ENCODE results near the gene ATRNL1.

The ATRNL1 gene

GRCh38 chr10:115580239-115580638 is 487.1 kb downstream of the ATRNL1 start:
- Histone ChIP-seq H3K9me3 (no peaks in the 10 kb centered on the region), H3K36me3 (no peaks in the 10 kb centered on the region), H3K4me1 (ENCODE audit: control insufficient read depth in 1 of 2, insufficient read depth in 1 of 2, low read depth in 1 of 2, low read length in 1 of 2) (no peaks in the 10 kb centered on the region), H3K4me3 (ENCODE audit: low read depth in 1 of 2, low read length in 1 of 2) (no peak overlapping the region), H3K27ac (no peak overlapping the region), H3K27me3 (no peaks in the 10 kb centered on the region)
- TF ChIP-seq, protein P1, sequence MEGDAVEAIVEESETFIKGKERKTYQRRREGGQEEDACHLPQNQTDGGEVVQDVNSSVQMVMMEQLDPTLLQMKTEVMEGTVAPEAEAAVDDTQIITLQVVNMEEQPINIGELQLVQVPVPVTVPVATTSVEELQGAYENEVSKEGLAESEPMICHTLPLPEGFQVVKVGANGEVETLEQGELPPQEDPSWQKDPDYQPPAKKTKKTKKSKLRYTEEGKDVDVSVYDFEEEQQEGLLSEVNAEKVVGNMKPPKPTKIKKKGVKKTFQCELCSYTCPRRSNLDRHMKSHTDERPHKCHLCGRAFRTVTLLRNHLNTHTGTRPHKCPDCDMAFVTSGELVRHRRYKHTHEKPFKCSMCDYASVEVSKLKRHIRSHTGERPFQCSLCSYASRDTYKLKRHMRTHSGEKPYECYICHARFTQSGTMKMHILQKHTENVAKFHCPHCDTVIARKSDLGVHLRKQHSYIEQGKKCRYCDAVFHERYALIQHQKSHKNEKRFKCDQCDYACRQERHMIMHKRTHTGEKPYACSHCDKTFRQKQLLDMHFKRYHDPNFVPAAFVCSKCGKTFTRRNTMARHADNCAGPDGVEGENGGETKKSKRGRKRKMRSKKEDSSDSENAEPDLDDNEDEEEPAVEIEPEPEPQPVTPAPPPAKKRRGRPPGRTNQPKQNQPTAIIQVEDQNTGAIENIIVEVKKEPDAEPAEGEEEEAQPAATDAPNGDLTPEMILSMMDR (IDR thresholded peaks at IDR 0.05): no peak

DNA sequence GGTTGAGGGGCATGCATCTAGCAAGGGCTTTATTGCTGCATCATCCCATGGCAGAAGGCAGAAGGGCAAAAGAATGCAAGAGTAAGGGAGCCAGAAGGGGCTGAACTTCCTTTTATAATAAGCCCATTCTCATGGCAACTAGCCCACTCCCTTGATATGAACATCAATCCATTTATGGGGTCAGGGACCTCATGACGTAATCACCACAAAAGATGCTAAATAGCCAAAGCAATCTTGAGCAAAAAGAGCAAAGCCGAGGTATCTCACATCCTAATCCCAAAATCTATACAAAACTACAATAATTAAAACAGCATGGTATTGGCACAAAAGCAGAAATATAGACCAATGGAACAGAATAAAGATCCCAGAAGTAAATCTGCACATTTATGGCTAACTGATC is 499.9 kb downstream of the ATRNL1 start:
- H3K27ac ChIP-seq: no peak overlapping the region
- H3K9me3 ChIP-seq: no peaks in the 10 kb centered on the region

DNA sequence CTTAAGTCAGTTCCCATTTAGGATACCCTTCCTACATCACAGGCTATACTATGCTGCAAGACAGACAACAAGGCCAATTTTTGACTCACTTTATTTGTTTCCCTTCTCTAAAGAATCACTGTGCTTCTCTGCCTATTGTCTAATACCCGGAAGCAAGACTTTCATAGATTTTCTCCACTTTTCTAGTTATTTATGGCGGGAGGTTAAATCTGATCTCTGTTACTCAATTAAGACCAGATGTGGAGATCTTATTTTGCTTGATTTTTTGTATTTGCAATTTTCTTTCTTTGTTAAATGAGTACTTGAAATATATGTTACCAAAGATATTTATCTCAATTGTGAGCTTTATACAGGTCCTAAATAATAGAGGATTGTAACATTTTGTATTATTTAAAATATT is 511.5 kb downstream of the ATRNL1 start:
- TF ChIP-seq, protein P1 (IDR thresholded peaks at IDR 0.05): no peak
- Histone ChIP-seq H3K9me3 (no peaks in the 10 kb centered on the region), H3K27me3 (no peaks in the 10 kb centered on the region), H3K4me1 (ENCODE audit: control insufficient read depth in 1 of 2, insufficient read depth in 1 of 2, low read depth in 1 of 2, low read length in 1 of 2) (no peaks in the 10 kb centered on the region), H3K27ac (no peak overlapping the region), H3K36me3 (no peaks in the 10 kb centered on the region), H3K4me3 (ENCODE audit: low read depth in 1 of 2, low read length in 1 of 2) (no peak overlapping the region)

More for the DNA sequence above, 499.9 kb downstream of the ATRNL1 start:
- Histone ChIP-seq H3K36me3 (no peaks in the 10 kb centered on the region), H3K27me3 (no peaks in the 10 kb centered on the region), H3K4me3 (ENCODE audit: low read depth in 1 of 2, low read length in 1 of 2) (no peak overlapping the region), H3K4me1 (ENCODE audit: control insufficient read depth in 1 of 2, insufficient read depth in 1 of 2, low read depth in 1 of 2, low read length in 1 of 2) (no peaks in the 10 kb centered on the region)
- TF ChIP-seq, protein P1 (IDR thresholded peaks at IDR 0.05): no peak

- Histone ChIP-seq H3K27ac (no peak overlapping the region), H3K36me3 (no peaks in the 10 kb centered on the region), H3K4me3 (ENCODE audit: low read depth in 1 of 2, low read length in 1 of 2) (no peak overlapping the region), H3K4me1 (ENCODE audit: control insufficient read depth in 1 of 2, insufficient read depth in 1 of 2, low read depth in 1 of 2, low read length in 1 of 2) (no peaks in the 10 kb centered on the region), H3K9me3 (no peaks in the 10 kb centered on the region), H3K27me3 (no peaks in the 10 kb centered on the region)
- TF ChIP-seq, protein P1 (IDR thresholded peaks at IDR 0.05): no peak
These were observed 512.9 kb downstream of the ATRNL1 start for GRCh38 chr10:115606086-115606485.

DNA sequence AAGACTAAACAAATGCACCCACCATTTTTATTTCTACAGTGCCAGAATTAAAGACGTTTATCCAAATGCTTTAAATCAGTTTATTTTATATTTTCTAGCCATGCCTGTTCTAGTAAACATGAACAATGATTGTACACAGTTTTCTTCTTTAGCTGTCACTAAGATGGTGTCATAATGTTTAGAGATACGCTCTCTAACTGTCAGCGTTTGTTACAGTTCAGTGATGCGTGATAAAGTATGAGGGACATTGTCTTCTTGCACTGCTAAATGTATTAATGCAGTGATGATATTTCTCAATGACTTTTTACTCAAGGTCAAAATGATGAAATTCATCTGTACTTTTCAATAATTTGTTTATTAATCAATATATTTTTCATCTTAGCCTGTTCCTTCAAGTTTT is 513.6 kb downstream of the ATRNL1 start:
- TF ChIP-seq, protein P1 (IDR thresholded peaks at IDR 0.05): no peak
- no peak overlapping the region for H3K4me3 ChIP-seq (ENCODE audit: low read depth in 1 of 2, low read length in 1 of 2)
- H3K9me3 ChIP-seq: no peaks in the 10 kb centered on the region
- H3K27me3 ChIP-seq: no peaks in the 10 kb centered on the region
- no peaks in the 10 kb centered on the region for H3K36me3 ChIP-seq
- no peak overlapping the region for H3K27ac ChIP-seq
- no peaks in the 10 kb centered on the region for H3K4me1 ChIP-seq (ENCODE audit: control insufficient read depth in 1 of 2, insufficient read depth in 1 of 2, low read depth in 1 of 2, low read length in 1 of 2)

- Histone ChIP-seq H3K9me3 (no peaks in the 10 kb centered on the region), H3K4me3 (ENCODE audit: low read depth in 1 of 2, low read length in 1 of 2) (no peak overlapping the region), H3K36me3 (no peaks in the 10 kb centered on the region), H3K4me1 (ENCODE audit: control insufficient read depth in 1 of 2, insufficient read depth in 1 of 2, low read depth in 1 of 2, low read length in 1 of 2) (no peaks in the 10 kb centered on the region), H3K27ac (no peak overlapping the region), H3K27me3 (no peaks in the 10 kb centered on the region)
- TF ChIP-seq, protein P1 (IDR thresholded peaks at IDR 0.05): no peak
These were observed 531.3 kb downstream of the ATRNL1 start for GRCh38 chr10:115624448-115624847.
